Vagina (tissue), 2 donors: ENCODE results near the gene TTC8. TPM values are rescaled to one million over a fixed set of nuclear protein-coding genes. Genes with fewer than 3 reads are reported as not detected.
"Not testable (repeated sequence)": the region's sequence is repeated elsewhere in the genome, so short reads cannot be mapped to it uniquely, and the experiment has no call there.

Source experiments
- DNase-seq, 2 donors: peaks; one replicate each; pipeline ENCODE4 v3.0.0-alpha.2; 2017; ENCODE audit errors: extremely low spot score in 2 of 2
- H3K27ac ChIP-seq: fragments of 200-600 bp; sonication (generic); one replicate; pipeline ENCODE4 v1.5.1; 2019
- H3K27me3 ChIP-seq: fragments of 200-600 bp; sonication (generic); one replicate; pipeline ENCODE4 v1.5.1; 2019
- H3K36me3 ChIP-seq, 2 donors: fragments of 200-600 bp; sonication (generic); one replicate each; pipeline ENCODE4 v1.5.1; 2017 to 2019
- H3K4me1 ChIP-seq: fragments of 200-600 bp; sonication (generic); one replicate; pipeline ENCODE4 v1.5.1; 2019
- H3K4me3 ChIP-seq, 2 donors: fragments of 200-600 bp; sonication (generic); 1 replicate in 1 of 2; 2 replicates in 1 of 2; pipeline ENCODE4 v1.5.1; 2016 to 2019
- H3K9me3 ChIP-seq: fragments of 200-600 bp; sonication (generic); one replicate; pipeline ENCODE4 v1.5.1; 2019
- POLR2A ChIP-seq, 2 donors: fragments of 450-650 bp; IDR thresholded peaks; one replicate each; pipeline ENCODE4 v1.6.1; 2017; ENCODE audit warnings: antibody characterized with exemption in 2 of 2, mild to moderate bottlenecking in 2 of 2, moderate library complexity in 2 of 2
- POLR2AphosphoS5 ChIP-seq, 2 donors: sonication (generic); formaldehyde crosslinking; IDR thresholded peaks; one replicate each; pipeline ENCODE4 v1.9.0; 2017; ENCODE audit warnings: antibody characterized with exemption in 2 of 2, mild to moderate bottlenecking in 2 of 2, low read depth in 1 of 2; ENCODE audit not compliant: insufficient read depth in 1 of 2
- intact Hi-C: fragments of 100-400 bp; cut with DNase I; formaldehyde crosslinking; loops from one replicate; pipeline ENCODE4 v1.15.1; 2023
- total RNA-seq: library from RNA; depleted of rRNA; stranded (reverse); fragments of >200 nt; gene quantifications from one replicate; pipeline ENCODE4 v1.2.3, GENCODE V29; 2016
- TF ChIP-seq, protein P1 (sequence below), 3 experiments: fragments of 450-650 bp in 2 of 3; fragments of 200-600 bp in 1 of 3; sonication (generic) in 1 of 3; IDR thresholded peaks; one replicate each; pipeline ENCODE4 v1.5.1; 2017 to 2019; ENCODE audit warnings: antibody characterized with exemption in 3 of 3, mild to moderate bottlenecking in 2 of 3, moderate library complexity in 2 of 3

Gene TTC8
- total RNA-seq, 1 donor from 2014 or later = 10.1 TPM

DNA sequence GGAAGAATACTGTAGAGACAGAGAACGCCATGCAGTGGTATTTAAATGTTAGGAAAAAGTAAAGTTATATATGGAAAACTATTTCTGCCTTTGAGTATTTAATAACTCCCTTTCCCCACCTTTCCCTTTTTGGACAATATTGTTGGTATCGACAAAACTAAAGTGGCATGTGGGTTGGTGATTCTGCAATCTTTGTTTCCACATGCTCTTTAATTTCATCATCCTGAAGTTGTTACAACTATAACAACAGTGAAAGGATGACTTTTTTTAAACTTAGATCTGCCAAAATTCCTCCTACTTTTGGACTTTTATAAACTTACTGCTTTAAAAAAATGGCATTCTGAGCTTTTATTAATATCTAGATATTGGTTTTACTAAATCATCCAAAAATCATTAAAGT, 25.3 kb downstream of the TTC8 start:
- intact Hi-C loops = no loop called here
- Histone ChIP-seq H3K36me3 (peaks cover 0 to 5% of the 10 kb centered on the region in 2 donors), H3K4me1 (no peaks in the 10 kb centered on the region), H3K4me3 (no peak overlapping the region), H3K27me3 (no peaks in the 10 kb centered on the region), H3K27ac (no peak overlapping the region), H3K9me3 (no peaks in the 10 kb centered on the region)
- no peak for TF ChIP-seq POLR2AphosphoS5 (IDR thresholded peaks at IDR 0.05; ENCODE audit: insufficient read depth in 1 of 2, low read depth in 1 of 2)
- no peak for TF ChIP-seq POLR2A (IDR thresholded peaks at IDR 0.05)
- TF ChIP-seq, protein P1, sequence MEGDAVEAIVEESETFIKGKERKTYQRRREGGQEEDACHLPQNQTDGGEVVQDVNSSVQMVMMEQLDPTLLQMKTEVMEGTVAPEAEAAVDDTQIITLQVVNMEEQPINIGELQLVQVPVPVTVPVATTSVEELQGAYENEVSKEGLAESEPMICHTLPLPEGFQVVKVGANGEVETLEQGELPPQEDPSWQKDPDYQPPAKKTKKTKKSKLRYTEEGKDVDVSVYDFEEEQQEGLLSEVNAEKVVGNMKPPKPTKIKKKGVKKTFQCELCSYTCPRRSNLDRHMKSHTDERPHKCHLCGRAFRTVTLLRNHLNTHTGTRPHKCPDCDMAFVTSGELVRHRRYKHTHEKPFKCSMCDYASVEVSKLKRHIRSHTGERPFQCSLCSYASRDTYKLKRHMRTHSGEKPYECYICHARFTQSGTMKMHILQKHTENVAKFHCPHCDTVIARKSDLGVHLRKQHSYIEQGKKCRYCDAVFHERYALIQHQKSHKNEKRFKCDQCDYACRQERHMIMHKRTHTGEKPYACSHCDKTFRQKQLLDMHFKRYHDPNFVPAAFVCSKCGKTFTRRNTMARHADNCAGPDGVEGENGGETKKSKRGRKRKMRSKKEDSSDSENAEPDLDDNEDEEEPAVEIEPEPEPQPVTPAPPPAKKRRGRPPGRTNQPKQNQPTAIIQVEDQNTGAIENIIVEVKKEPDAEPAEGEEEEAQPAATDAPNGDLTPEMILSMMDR (IDR thresholded peaks at IDR 0.05) = no peak
- DNase-seq = no peak

DNA sequence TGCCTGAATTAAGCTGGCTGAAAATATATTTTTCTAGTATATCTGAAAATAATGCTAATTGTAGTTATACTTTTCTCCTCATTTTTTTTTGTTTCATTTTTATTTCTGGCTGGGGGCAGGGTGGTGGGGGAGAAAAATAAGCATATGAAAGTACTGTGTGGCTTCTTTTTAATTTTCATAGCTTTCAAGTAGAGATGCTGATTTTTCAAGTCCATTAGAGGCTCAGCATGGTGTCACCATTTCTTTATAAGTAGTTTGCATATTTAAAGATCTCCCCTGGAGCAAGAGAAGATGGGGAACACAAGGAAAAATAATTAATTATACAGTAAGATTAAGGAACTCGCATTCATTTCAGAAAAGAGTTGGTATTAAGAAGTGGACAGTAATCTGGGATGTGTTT, 27.1 kb downstream of the TTC8 start:
- no peak overlapping the region for H3K4me3 ChIP-seq
- no peaks in the 10 kb centered on the region for H3K27me3 ChIP-seq
- TF ChIP-seq POLR2A (IDR thresholded peaks at IDR 0.05) = no peak
- TF ChIP-seq, protein P1 (IDR thresholded peaks at IDR 0.05) = no peak
- no peak for TF ChIP-seq POLR2AphosphoS5 (IDR thresholded peaks at IDR 0.05; ENCODE audit: insufficient read depth in 1 of 2, low read depth in 1 of 2)
- H3K4me1 ChIP-seq = no peaks in the 10 kb centered on the region
- no peak for DNase-seq
- no peaks in the 10 kb centered on the region for H3K9me3 ChIP-seq
- intact Hi-C loops = no loop called here
- peaks cover 0 to 5% of the 10 kb centered on the region in 2 donors for H3K36me3 ChIP-seq
- no peak overlapping the region for H3K27ac ChIP-seq

DNA sequence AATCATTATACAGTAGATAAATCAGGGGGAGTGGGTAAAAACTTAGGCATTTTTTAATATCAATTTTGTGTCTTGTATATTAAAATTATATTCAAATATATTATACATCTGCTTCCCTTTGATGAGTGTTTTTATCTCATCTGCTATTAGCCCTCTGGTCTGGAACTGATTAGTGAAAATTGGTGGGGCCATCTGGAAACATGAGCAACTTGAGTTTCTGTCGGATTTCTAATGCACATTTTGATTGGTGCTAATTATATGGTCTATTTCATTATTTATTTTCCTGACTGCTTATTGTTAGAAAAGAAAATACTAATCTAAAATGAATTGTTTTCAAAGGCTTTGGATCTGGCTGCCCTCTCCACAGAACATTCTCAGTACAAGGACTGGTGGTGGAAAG, 28.2 kb downstream of the TTC8 start:
- peaks cover 0 to 8% of the 10 kb centered on the region in 2 donors for H3K36me3 ChIP-seq
- DNase-seq = no peak
- H3K27ac ChIP-seq = no peak overlapping the region
- intact Hi-C loops = no loop called here
- H3K9me3 ChIP-seq = no peaks in the 10 kb centered on the region
- no peak overlapping the region for H3K4me3 ChIP-seq
- no peaks in the 10 kb centered on the region for H3K4me1 ChIP-seq
- H3K27me3 ChIP-seq = no peaks in the 10 kb centered on the region
- TF ChIP-seq POLR2AphosphoS5 (IDR thresholded peaks at IDR 0.05; ENCODE audit: insufficient read depth in 1 of 2, low read depth in 1 of 2) = no peak
- TF ChIP-seq, protein P1 (IDR thresholded peaks at IDR 0.05) = no peak
- TF ChIP-seq POLR2A (IDR thresholded peaks at IDR 0.05) = no peak

DNA sequence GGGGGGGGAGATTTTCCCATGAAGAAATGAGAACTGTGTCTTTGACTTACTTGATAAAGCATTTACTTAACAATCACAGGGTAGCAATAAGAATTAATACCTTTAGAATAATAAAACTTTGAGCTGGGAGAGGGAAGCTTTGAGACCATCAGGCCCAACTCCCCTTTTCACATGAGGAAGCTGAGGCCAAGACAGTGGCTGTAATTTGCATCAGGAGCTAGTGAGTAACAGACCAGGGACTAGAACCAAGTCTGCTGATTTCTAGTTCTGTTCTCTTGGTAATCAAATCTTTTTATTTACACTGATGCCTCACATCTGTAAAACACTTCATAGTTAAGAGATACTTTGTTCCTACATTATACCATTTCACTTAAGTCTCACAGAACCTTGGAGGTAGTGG, 28.7 kb downstream of the TTC8 start:
- intact Hi-C loops = no loop called here

DNA sequence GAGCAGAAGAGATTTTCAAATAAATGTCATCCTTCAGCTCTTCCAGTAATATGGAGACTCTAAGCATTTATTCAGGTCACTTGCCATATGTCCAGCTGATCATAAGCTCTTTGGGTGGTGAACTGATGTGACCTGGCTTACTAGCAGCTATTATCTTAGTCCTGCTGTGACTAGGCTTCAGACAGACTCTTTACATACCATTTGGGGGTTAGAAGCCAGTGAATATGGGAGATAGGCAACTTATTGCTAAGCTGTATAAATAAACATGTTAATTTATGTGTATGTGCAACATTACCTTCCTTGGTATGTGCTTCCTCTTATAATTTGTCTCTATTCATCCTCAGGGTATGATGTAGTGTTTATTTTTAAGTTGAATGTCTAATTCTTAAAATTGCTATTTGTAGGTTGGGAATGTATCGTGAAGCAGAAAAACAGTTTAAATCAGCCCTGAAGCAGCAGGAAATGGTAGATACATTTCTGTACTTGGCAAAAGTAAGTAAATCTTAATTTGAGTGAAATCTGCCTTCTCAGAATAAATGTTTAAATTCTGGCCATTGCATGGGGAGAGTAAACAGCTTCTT, 32.4 kb downstream of the TTC8 start:
- Histone ChIP-seq H3K27ac (no peak overlapping the region), H3K4me1 (no peaks in the 10 kb centered on the region), H3K9me3 (no peaks in the 10 kb centered on the region), H3K27me3 (no peaks in the 10 kb centered on the region), H3K36me3 (peaks cover 3 to 22% of the 10 kb centered on the region in 2 donors), H3K4me3 (no peak overlapping the region)
- TF ChIP-seq POLR2A (IDR thresholded peaks at IDR 0.05) (no peak), POLR2AphosphoS5 (IDR thresholded peaks at IDR 0.05; ENCODE audit: insufficient read depth in 1 of 2, low read depth in 1 of 2) (no peak)
- TF ChIP-seq, protein P1 (IDR thresholded peaks at IDR 0.05) = no peak
- no peak for DNase-seq
- intact Hi-C loops = no loop called here

More for the DNA sequence above, 28.7 kb downstream of the TTC8 start:
- Histone ChIP-seq H3K4me3 (no peak overlapping the region), H3K27ac (no peak overlapping the region), H3K27me3 (no peaks in the 10 kb centered on the region), H3K36me3 (peaks cover 0 to 8% of the 10 kb centered on the region in 2 donors), H3K4me1 (no peaks in the 10 kb centered on the region), H3K9me3 (no peaks in the 10 kb centered on the region)
- no peak for TF ChIP-seq POLR2A (IDR thresholded peaks at IDR 0.05)
- TF ChIP-seq, protein P1 (IDR thresholded peaks at IDR 0.05) = no peak
- no peak for TF ChIP-seq POLR2AphosphoS5 (IDR thresholded peaks at IDR 0.05; ENCODE audit: insufficient read depth in 1 of 2, low read depth in 1 of 2)
- no peak for DNase-seq

DNA sequence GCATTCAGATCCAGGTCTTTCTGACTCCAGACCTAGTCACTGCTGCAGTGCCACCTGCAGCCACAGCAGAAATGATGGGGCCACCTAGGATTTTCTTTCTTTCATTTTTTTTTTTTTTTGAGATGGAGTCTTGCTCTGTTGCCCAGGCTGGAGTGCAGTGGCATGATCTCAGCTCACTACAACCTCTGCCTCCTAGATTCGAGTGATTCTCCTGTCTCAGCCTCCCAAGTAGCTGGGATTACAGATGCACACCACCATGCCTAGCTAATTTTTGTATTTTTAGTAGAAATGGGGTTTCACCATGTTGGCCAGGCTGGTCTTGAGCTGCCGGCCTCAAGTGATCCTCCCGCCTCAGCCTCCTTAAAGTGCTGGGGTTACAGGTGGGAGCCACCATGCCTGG, 33.4 kb downstream of the TTC8 start:
- DNase-seq, intact Hi-C loops, H3K4me1 ChIP-seq, H3K9me3 ChIP-seq, H3K27me3 ChIP-seq, H3K4me3 ChIP-seq, H3K27ac ChIP-seq: not testable (repeated sequence)
- peaks cover 5 to 23% of the 10 kb centered on the region in 2 donors for H3K36me3 ChIP-seq

DNA sequence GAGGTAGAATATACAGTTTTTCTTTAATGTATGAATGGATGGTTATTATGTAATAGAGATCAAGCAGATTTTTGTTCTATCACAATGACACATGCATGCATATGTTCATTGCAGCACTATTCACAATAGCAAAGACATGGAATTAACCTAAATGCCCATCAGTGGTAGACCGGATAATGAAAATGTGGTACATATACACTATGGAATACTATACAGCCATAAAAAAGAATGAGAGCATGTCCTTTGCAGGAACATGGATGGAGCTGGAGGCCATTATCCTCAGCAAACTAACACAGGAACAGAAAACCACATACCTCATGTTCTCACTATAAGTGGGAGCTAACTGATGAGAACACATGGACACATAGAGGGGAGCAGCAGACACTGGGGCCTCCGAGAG, 34.7 kb downstream of the TTC8 start:
- not testable (repeated sequence) for DNase-seq, H3K4me1 ChIP-seq
- peaks cover 5 to 27% of the 10 kb centered on the region in 2 donors for H3K36me3 ChIP-seq

More for the DNA sequence above, 34.7 kb downstream of the TTC8 start:
- H3K4me3 ChIP-seq, intact Hi-C loops, H3K27me3 ChIP-seq, H3K9me3 ChIP-seq, H3K27ac ChIP-seq: not testable (repeated sequence)
